ENCODE measurements around the gene TBL2.

- TF ChIP-seq CTCF (IDR thresholded peaks at IDR 0.05 in 8 of 11, conservative IDR thresholded peaks at IDR 0.05 in 3 of 11) (no peak), POLR2A (IDR thresholded peaks at IDR 0.05) (no peak)
These were observed 27.3 kb upstream of the TBL2 start for GRCh38 chr7:73605601-73606220.

Data from spleen (tissue), 7 donors.